Stimulated activated CD4-positive, alpha-beta T cell treated with anti-CD3 and anti-CD28 coated beads, Interleukin-1b, Interleukin-23, amount 100 ng/mL, for 4 hours (primary cell): ENCODE data around the gene DOCK11.
"Not testable (repeated sequence)": the region's sequence is repeated elsewhere in the genome, so short reads cannot be mapped to it uniquely, and the experiment has no call there.

ENCODE experiments used
- DNase-seq, 2 donors: peaks; one replicate each; pipeline ENCODE4 v3.0.0-alpha.2; 2020; ENCODE audit warnings: low read depth in 2 of 2

The DOCK11 gene

DNA sequence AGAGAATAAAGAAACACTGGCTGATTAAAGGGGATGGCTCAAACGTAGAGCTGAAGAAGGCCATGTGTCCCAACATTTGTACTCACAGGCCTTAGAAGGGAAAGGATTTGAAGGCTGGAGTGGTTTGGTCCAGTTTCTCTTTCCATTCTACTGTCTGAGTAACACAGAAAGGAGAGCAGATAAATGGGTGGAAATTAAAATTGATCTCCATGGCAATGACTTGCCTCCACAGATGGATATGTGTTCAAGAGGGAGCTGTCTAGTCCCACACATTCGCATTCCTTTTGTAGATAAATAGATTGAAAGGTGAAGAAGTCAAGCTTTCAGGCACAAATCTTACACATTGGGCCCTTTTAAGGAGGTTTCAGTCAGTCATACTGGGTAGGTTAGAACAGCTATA is 74.6 kb downstream of the DOCK11 start:
- DNase-seq: no peak

DNA sequence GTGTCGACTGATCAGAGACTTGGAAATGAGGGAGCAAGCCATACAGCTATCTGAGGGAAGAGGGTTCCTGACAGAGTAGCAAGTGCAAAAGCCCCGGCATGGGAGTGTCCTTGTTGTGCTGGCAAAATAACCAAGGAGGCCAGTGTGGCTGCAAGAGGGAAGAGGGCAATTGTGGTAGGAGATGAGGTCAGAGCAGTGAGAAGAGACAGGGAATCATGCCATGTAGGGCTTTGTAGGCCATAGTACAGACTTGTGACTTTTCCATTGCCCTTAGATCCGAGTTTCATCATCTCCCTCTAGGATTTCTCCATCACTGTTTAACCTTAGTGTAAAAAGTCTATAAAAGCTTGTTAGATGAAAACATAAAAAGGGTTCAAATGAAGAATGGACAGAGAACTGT is 76.2 kb downstream of the DOCK11 start:
- DNase-seq: no peak

DNA sequence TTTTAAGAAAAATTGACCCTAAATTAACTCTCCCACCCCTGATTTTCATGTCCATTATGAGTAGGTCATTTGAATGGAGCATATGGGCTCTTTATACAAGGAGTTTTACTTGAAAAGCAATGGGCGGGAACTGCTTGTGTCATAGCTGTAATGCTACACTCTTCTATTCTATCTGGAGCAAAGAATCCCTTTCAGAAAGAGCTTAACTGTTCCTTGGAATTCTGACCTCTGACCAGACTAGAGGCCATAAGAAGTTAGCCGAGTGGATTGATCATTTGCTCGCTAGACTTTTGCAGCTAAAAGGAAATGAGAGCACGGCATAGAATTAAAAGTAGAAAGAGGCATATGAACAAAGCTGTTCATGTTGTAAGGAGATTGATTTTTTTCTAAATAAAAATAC is 79.1 kb downstream of the DOCK11 start:
- DNase-seq: no peak

DNA sequence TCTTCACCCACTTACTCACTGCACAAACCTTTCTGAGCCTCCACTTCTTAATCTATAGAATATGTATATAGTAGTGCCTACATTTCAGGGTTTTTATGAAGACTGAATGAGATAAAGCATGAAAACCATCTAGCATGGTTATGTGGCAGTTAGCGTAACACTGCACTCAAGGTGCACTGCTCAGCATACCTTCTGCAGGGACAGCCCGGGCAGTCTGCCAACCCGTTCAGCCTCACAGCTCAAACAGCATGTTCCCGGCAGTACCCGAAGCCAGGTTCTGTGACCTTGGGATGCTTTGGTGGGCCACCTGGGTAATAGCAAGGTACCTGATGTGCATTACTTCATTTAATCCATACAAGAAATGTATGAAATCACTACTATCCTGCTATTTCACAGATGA is 81.4 kb downstream of the DOCK11 start:
- DNase-seq: no peak

DNA sequence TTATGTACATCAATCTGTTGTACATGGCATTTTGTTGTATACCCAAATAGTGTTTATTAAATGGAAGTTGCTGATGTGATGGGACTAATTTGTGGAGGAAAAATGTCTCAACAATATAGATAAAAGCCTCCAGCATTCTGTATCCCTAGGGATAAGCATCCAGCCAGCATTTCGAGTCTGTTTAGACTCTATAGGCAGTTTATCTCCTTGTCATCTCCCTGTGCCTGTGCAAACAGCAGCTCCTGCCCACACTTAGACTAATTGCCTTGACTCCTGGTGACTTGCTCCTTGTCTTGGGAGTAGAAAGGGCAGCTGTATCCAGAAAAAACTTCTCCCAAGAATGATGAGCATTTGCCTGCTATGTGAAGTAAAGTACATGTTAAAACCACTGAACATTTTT is 83.8 kb downstream of the DOCK11 start:
- DNase-seq: no peak

DNA sequence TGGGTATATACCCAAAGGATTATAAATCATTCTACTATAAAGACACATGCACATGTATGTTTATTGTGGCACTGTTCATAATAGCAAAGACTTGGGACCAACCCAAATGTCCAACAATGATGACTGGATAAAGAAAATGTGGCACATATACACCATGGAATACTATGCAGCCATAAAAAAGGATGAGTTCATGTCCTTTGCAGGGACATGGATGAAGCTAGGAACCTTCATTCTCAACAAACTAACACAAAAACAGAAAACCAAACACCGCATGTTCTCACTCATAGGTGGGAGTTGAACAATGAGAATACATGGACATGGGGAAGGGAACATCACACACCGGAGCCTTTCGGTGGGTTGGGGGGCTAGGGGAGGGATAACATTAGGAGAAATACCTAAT is 87.3 kb downstream of the DOCK11 start:
- not testable (repeated sequence) for DNase-seq

DNA sequence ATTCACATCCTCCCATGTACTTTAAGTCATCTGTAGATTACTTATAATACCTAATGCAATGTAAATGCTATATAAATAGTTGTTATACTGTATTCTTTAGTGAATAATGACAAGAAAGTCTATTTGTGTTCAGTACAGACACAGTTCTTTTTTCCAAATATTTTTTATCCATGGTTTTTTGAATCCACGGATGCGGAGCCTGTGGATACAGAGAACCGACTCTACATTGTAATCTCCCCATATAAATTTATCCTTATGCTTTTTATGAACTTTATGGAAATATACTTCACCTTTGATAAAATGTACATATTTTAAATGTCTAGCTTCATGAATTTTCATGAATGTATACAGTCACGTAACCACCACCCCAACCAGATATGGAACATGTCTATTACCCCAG is 88.2 kb downstream of the DOCK11 start:
- no peak for DNase-seq

DNA sequence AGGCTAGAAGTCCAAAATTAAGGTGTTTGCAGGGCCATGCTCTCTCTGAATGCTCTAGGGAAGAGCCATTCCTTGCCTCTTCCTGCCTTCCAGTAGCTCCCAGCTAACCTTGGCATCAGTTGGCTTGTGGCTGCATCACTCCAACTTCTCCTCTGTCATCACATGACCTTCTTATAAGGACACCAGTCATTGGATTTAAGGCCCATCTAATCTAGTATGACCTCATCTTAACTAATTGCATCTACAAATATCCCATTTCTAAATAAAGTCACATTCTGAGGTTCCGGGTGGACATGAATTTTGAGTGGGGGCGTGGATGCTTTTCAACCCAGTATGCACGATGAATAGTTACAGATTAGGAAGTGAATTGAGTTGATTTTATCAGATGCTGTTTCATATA is 89.7 kb downstream of the DOCK11 start:
- no peak for DNase-seq

DNA sequence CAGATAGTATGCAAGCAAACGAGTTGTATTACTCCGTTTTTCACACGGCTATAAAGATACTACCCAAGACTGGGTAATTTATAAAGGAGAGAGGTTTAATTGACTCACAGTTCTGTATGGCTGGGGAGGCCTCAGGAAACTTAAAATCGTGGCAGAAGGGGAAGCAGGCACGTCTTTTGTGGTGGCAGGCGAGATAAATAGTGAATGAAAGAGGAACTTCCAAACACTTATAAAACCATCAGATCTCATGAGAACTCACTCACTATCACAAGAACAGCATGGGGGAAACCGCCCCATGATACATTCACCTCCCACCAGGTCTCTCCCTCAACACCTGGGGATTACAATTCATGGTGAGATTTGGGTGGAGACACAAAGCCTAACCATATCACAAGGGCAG is 90.6 kb downstream of the DOCK11 start:
- not testable (repeated sequence) for DNase-seq

DNA sequence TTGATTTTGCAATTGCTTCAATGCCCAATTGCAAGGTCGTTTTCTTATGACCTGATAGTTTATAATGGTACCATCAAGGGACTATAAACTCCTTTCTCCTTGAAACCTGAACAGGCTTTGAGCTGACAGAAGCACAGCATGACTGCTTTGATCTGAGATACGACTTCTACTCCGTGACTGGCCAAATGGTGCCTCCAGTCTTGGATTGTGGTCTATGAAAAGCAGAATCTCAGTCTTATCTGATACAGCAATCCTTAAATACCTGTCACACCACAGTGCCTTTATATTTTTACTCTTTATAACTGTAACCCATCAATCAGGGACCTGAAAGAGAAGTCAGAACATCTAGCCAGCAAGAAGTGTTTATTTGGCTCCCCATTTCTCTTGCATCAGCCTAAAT is 93.1 kb downstream of the DOCK11 start:
- no peak for DNase-seq

DNA sequence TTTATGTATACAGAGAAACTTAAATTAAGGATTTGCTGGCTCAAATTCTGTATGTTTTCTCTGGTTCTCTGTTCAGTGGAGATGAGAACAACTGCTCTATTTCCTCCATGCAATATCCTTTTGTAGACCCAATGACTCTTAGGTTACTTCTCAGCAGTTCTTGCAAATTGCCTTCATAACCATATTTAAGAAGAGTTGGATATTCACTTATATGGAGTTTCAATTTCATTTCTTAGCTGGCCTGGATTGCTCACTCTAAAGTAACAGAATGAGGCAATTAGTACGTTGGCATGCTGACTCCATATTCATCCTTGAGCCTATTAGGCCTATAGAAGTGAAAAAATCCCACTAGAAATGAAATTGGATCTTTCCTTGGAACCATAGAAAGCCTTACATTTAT is 93.6 kb downstream of the DOCK11 start:
- no peak for DNase-seq

DNA sequence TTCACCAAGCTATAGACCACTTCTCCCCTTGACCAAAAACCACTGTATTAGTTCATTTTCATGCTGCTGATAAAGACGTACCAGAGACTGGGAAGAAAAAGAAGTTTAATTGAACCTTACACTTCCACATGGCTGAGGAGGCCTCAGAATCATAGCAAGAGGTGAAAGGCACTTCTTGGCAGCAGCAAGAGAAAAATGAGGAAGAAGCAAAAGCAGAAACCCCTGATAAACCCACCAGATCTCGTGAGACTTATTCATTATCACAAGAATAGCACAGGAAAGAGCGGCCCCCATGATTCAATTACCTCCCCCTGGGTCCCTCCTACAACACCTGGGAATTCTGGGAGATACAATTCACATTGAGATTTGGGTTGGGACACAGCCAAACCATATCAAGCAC is 97.8 kb downstream of the DOCK11 start:
- DNase-seq: no peak

DNA sequence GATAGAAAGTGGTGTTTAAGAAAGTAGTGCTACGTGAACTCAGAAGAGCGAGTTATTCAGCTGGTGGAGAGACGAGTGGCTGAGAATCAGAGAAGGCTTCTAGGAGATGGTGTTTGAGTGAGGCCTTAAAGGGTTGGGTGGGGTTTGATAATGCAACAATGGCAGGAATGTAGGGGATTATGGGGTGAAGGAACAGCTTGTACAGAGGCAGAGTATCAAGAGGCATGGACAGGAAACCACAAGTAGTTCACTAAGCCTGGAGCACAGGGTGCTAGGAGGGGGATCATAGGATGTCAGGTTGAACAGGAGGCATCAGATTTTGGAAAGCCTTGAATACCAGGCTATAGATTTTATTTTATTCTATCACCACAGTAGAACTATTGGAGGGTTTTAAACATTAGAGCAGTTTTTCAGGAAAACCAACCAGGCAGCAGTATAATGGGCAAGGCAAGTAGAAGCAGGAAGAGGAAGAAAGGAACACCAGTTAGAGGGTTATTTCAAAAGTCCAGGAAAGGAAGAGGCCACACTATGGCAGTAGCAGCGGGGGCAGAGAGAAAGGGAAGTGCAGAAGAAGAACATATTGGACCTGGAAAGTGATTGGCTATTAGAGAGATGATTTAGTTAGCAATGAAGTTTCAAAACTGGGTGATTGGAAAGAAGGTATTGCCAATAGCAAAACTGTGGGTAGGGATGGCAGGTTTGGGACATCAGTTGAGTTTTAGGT is 99.2 kb downstream of the DOCK11 start:
- no peak for DNase-seq

DNA sequence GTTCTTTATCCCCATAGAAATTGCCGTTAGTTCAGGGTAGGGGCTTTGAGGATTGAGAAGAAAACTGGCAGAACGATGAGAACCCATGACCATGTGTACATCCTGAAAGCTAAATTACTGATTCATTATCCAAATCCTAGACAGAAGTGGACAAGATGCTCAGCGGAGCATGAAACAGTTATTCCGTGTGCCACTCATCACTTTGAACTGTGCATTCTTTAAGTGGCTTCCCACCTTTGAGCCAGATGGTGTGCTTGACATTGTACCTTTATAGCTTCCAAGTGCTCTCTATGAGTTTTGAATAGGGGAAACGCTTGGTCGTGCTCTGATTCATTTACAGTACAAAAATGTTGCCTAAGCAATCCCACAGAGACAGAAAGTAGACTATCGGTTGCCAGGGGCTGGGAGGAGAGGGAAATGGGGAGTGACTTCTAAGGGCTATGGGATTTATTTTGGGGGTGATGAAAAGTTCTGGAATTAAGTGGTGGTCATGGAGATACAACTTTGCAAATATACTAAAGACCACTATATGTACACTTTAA is 100.0 kb downstream of the DOCK11 start:
- DNase-seq: no peak

DNA sequence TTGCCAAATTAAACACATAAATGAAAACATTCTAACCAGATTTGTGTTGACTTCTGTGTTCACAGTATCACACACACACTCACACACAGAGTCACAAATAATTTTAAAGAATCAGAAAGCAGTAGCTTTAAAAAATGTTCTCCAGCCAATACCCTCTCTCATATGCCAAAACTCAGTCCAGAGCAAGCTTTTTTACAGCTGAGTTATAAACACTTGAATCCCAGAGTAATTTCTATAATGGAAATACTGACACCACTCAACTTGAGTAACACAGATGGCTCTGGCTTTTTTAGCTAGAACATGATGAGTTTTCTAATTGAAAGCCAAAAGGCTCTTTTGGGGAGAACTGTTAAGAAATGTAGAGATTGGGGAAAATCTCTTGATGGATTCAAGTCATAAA is 100.8 kb downstream of the DOCK11 start:
- DNase-seq: no peak

DNA sequence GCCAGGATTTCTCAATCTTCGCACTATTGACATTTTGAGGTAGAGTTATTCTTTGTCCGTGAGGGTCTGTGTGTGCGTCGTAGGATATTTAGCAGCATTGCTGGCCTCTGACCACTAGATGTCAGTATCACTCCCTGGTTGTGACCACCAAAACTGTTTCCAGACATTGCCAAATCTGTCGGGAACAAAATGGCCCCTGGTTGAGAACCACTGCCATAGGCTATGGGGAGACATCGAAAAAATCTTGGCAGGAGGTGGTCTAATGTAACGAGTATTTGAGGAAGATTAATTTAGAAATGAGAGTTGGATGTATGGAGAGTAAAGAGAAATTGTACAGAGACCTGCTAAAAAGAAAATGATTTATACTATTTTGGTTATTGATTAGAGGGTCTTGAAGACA is 108.4 kb downstream of the DOCK11 start:
- DNase-seq: peak; percentile 1 to 8

DNA sequence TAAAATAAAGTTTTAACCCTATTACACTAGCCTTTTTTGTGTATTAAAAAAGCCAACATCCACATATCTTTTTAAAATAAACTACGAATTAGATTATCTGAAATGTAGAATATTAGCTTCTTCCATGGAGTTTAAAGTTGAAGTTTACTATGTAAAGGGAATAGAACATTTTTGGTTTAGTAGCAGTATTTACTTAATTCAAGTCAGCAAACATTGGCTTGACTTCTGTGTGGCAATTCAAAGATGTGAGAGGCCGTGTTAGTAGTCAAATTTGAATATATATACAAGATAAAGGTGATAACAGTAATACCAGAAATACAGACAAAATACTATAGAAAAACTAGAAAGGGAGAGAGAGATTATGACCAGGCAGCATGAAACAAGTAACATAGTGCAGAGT is 116.7 kb downstream of the DOCK11 start:
- no peak for DNase-seq

DNA sequence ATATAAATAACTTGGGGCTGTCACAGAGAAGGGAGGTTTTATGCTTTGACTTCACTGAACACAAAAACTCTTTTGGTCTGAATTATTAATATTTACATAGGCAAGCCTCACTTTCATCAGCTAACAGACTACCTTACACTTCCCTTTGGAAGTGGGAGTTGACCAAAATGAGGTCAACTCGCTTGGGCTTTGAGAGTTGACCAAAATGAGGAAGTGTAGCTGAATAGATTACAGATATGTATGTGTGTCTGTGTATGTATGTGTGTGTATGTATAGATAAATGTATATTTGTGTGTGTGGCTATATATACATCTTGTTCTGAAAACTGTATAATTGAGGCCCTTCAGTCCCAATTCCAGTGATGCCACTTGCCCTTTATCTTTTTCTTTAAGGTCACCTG is 118.5 kb downstream of the DOCK11 start:
- DNase-seq: no peak

DNA sequence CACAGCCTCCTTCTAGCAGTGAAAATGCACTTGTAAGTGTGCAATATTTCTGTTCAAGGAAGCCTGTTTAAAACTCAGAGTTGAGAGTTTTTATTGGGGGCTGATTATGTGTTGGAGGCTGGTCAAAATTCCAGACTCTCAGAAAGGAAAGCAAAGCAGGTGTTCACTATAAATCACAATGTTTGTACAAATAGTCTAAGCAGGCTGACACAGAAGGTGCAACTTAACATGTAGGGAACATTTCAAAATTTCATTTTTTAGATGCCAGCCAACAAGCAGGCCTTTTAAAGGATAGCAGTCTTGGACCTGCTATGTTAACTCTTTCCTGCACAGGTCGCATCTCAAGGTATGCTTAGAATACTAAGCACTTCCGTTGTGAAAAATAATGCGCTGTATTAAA is 119.5 kb downstream of the DOCK11 start:
- no peak for DNase-seq

DNA sequence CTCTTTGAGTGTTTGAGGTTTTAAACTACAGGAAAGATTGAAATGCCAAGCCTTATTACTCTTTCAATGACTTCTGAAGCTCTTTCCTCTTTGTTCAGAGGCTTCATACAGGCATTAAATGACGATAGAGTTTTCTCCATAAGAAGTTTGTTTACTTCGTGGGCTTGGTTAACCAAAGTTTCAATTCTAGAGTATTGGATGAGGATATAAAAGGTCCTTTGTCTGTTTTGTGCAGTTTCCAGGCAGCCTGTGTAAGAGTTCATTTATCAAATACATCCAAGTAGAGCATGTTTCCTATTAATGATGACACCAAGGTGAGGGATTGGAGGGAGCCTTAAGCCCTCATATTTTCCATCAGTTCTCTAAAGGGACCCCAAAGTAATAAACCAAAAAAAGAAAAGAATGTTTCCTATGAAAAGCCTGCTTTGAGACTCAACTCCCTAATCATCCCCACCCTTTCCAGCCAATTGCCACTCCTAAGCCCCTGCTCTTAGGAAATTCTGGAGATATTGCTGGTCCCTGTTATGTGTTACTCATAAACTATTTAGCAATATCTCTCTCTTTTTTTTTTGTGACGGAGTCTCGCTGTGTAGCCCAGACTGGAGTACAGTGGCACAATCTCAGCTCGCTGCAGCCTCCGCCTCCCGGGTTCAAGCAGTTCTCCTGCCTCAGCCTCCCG is 125.6 kb downstream of the DOCK11 start:
- no peak for DNase-seq

DNA sequence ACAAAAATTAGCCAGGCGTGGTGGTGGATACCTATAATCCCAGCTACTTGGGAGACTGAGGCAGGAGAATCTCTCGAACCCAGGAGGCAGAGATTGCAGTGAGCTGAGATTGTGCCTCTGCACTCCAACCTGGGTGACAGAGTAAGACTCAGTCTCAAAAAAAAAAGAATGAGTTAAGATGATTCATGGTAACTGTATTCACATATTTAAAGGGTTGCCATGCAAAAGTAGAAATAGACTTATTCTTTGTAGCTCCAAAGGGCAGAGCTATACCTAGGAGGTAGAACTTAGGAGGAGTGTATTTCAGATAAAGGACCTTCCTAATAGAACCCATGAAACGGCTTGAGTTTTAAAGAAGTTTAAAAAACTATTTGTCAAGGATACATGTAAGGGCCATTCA is 127.4 kb downstream of the DOCK11 start:
- DNase-seq: no peak

DNA sequence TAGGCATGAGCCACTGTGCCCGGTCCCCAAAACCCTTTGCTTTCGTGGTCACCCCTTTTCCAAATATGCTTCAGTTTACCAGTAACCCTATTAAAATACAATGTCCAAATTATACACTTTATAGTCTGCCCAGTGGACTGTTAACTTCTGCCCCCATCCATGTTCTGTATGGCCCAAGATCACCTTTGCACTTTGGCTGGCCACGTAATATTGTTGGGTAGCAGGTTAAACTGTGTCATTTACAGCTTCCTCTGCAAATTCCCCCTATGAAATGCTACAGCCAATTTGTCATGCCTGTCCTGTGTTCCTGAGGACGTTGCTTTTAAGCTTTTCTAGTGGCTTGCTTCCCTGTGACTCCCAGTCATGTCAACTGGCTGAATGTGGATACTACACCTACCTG is 130.7 kb downstream of the DOCK11 start:
- DNase-seq: no peak

DNA sequence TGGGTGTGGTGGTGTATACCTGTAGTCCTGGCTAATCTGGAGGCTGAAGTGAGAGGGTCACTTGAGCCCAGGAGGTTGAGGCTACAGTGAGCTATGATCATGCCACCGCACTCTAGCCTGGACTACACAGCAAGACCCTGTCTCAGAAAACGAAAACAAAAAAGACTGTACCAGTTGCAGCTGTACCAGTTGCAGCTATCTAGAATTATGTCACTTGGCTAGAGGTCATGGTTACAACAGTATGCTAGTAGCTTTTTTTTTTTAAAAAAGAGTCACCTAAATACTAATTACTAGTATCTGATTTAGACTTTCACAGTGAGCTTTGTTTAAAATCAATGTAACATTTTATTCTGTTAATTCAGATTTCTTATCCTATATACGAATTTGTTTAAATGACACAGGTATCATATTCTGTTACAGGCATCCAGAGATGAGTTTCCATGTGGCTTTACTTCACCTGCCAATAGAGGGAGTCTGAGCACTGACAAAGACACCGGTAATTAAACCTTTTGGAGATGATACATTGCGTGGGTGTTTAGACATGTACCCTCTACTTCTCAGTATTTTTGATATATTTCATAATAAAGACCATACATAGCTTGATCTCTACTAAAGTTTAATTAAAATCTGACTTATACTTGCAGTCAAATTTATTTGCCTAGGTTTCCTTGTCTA is 131.6 kb downstream of the DOCK11 start:
- DNase-seq: no peak
